ENCODE data around the gene CALN1.

The CALN1 gene

GRCh38 chr7:72127136-72127535, 285.0 kb downstream of the CALN1 start:
- H3K9me3 ChIP-seq (ENCODE audit: control insufficient read depth, insufficient read depth, low read depth, low read length): no peaks in the 10 kb centered on the region
- no peaks in the 10 kb centered on the region for H3K36me3 ChIP-seq (ENCODE audit: control insufficient read depth in 2 of 2, insufficient read depth in 1 of 2, low read length in 2 of 2)
- POLR2A ChIA-PET: no interaction called here
- no peaks in the 10 kb centered on the region for H3K4me1 ChIP-seq (ENCODE audit: control insufficient read depth, insufficient read depth, low read length)
- CTCF ChIA-PET: interaction anchor here (0.7 kb wide), 1 partner anchor 487 kb away, joined by 3 read pairs; no protein-coding TSS in a partner anchor
- H3K4me3 ChIP-seq (ENCODE audit: low read depth, low read length): no peak overlapping the region
- no peak overlapping the region for H3K27ac ChIP-seq (ENCODE audit: extremely low read depth, low read depth, low read length)
- TF ChIP-seq GLI2 (tag by site-specific recombination; IDR thresholded peaks at IDR 0.05; ENCODE audit: borderline replicate concordance, low read depth) (no peak), ZNF133 (tag by site-specific recombination; IDR thresholded peaks at IDR 0.05) (no peak), HOXC10 (CRISPR knock-in tag; IDR thresholded peaks at IDR 0.05) (no peak), ZNF398 (tag by site-specific recombination; IDR thresholded peaks at IDR 0.05) (no peak), ZNF548 (tag by site-specific recombination; IDR thresholded peaks at IDR 0.05) (no peak), ZBTB49 (tag by site-specific recombination; IDR thresholded peaks at IDR 0.05; ENCODE audit: low read depth) (no peak), OVOL3 (tag by site-specific recombination; IDR thresholded peaks at IDR 0.05) (no peak), BCL6B (tag by site-specific recombination; IDR thresholded peaks at IDR 0.05) (no peak), ZNF707 (tag by site-specific recombination; IDR thresholded peaks at IDR 0.05) (no peak), ZNF394 (tag by site-specific recombination; IDR thresholded peaks at IDR 0.05; ENCODE audit: borderline replicate concordance) (no peak), ZNF837 (tag by site-specific recombination; IDR thresholded peaks at IDR 0.05) (no peak), YY2 (tag by site-specific recombination; IDR thresholded peaks at IDR 0.05) (no peak), ZNF768 (tag by site-specific recombination; IDR thresholded peaks at IDR 0.05) (no peak), ZNF140 (tag by site-specific recombination; IDR thresholded peaks at IDR 0.05) (no peak), ZNF514 (tag by site-specific recombination; IDR thresholded peaks at IDR 0.05) (no peak)
- TF ChIP-seq, protein P1, sequence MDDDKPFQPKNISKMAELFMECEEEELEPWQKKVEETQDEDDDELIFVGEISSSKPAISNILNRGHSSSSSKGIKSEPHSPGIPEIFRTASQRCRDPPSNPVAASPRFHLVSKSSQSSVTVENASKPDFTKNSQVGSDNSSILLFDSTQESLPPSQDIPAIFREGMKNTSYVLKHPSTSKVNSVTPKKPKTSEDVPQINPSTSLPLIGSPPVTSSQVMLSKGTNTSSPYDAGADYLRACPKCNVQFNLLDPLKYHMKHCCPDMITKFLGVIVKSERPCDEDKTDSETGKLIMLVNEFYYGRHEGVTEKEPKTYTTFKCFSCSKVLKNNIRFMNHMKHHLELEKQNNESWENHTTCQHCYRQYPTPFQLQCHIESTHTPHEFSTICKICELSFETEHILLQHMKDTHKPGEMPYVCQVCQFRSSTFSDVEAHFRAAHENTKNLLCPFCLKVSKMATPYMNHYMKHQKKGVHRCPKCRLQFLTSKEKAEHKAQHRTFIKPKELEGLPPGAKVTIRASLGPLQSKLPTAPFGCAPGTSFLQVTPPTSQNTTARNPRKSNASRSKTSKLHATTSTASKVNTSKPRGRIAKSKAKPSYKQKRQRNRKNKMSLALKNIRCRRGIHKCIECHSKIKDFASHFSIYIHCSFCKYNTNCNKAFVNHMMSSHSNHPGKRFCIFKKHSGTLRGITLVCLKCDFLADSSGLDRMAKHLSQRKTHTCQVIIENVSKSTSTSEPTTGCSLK (tag by site-specific recombination; IDR thresholded peaks at IDR 0.05): no peak
- TF ChIP-seq, protein P2, sequence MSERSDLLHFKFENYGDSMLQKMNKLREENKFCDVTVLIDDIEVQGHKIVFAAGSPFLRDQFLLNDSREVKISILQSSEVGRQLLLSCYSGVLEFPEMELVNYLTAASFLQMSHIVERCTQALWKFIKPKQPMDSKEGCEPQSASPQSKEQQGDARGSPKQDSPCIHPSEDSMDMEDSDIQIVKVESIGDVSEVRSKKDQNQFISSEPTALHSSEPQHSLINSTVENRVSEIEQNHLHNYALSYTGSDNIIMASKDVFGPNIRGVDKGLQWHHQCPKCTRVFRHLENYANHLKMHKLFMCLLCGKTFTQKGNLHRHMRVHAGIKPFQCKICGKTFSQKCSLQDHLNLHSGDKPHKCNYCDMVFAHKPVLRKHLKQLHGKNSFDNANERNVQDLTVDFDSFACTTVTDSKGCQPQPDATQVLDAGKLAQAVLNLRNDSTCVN (tag by site-specific recombination; optimal IDR thresholded peaks at IDR 0.05): no peak

DNA sequence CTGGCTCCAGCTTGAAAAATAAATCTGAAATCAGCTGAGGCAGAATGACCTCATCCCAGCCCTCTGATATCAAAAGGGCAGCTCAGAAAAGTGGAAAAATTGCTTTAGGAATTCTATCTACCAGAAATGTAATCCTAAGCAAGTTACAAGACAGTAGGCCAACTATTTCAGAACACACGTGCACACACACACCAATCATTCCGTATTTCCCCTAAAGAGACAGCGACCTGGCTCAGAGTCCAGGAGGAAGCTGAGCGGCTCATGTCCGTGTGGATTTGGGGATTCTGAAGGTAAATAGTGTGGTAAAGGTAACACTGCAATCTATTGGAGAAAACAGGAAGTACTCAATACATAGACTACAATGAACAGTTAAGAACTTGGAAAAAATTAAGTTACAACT, 288.2 kb downstream of the CALN1 start:
- no peaks in the 10 kb centered on the region for H3K9me3 ChIP-seq (ENCODE audit: control insufficient read depth, insufficient read depth, low read depth, low read length)
- no peaks in the 10 kb centered on the region for H3K4me1 ChIP-seq (ENCODE audit: control insufficient read depth, insufficient read depth, low read length)
- ChIA-PET POLR2A (no interaction called here), CTCF (no interaction called here)
- H3K36me3 ChIP-seq (ENCODE audit: control insufficient read depth in 2 of 2, insufficient read depth in 1 of 2, low read length in 2 of 2): no peaks in the 10 kb centered on the region
- no peak overlapping the region for H3K4me3 ChIP-seq (ENCODE audit: low read depth, low read length)
- TF ChIP-seq ZNF112 (tag by site-specific recombination; IDR thresholded peaks at IDR 0.05) (no peak), TRIM28 (IDR thresholded peaks at IDR 0.05; ENCODE audit: borderline replicate concordance, low read length) (no peak), ZNF560 (tag by site-specific recombination; IDR thresholded peaks at IDR 0.05; ENCODE audit: borderline replicate concordance) (no peak), MEIS1 (CRISPR knock-in tag; IDR thresholded peaks at IDR 0.05; ENCODE audit: borderline replicate concordance) (no peak), ZNF555 (tag by site-specific recombination; conservative IDR thresholded peaks at IDR 0.05) (no peak), MZF1 (tag by site-specific recombination; IDR thresholded peaks at IDR 0.05; ENCODE audit: borderline replicate concordance) (no peak), ZNF394 (tag by site-specific recombination; IDR thresholded peaks at IDR 0.05; ENCODE audit: borderline replicate concordance) (no peak), ZFP3 (tag by site-specific recombination; IDR thresholded peaks at IDR 0.05; ENCODE audit: low read depth) (no peak)
- TF ChIP-seq, protein P3, sequence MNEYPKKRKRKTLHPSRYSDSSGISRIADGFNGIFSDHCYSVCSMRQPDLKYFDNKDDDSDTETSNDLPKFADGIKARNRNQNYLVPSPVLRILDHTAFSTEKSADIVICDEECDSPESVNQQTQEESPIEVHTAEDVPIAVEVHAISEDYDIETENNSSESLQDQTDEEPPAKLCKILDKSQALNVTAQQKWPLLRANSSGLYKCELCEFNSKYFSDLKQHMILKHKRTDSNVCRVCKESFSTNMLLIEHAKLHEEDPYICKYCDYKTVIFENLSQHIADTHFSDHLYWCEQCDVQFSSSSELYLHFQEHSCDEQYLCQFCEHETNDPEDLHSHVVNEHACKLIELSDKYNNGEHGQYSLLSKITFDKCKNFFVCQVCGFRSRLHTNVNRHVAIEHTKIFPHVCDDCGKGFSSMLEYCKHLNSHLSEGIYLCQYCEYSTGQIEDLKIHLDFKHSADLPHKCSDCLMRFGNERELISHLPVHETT (tag by site-specific recombination; IDR thresholded peaks at IDR 0.05): no peak
- no peak overlapping the region for H3K27ac ChIP-seq (ENCODE audit: extremely low read depth, low read depth, low read length)
